H9 (cell line): Measurements from ENCODE around the gene PTPA. TPM values are rescaled to one million over a fixed set of nuclear protein-coding genes. Genes with fewer than 3 reads are reported as not detected.

Experiments used
- DNase-seq: peaks from one replicate; pipeline ENCODE4 v3.0.0-alpha.2; 2017
- H2AFZ ChIP-seq: one replicate; pipeline ENCODE4 v1.6.1; 2013; ENCODE audit warnings: mild to moderate bottlenecking, low read length, control low read depth, moderate library complexity
- H2AK5ac ChIP-seq: 2 replicates; pipeline ENCODE4 v1.6.1; 2013; ENCODE audit warnings: low read length, control low read depth, mixed read lengths; ENCODE audit not compliant: insufficient read length
- H2BK120ac ChIP-seq: one replicate; pipeline ENCODE4 v1.6.1; 2013; ENCODE audit warnings: low read depth, mild to moderate bottlenecking, low read length, control low read depth, inconsistent platforms; ENCODE audit not compliant: poor library complexity, severe bottlenecking
- H2BK12ac ChIP-seq: 2 replicates; pipeline ENCODE4 v1.6.1; 2013; ENCODE audit warnings: low read length, control low read depth, mixed read lengths, low read depth; ENCODE audit not compliant: insufficient read length
- H2BK15ac ChIP-seq: 2 replicates; pipeline ENCODE4 v1.6.1; 2013; ENCODE audit warnings: low read depth, low read length, control low read depth
- H2BK20ac ChIP-seq: one replicate; pipeline ENCODE4 v1.6.1; 2013; ENCODE audit warnings: low read depth, mild to moderate bottlenecking, low read length, control low read depth, inconsistent platforms; ENCODE audit not compliant: poor library complexity, severe bottlenecking
- H2BK5ac ChIP-seq: 2 replicates; pipeline ENCODE4 v1.6.1; 2013; ENCODE audit warnings: low read length, control low read depth, mixed read lengths; ENCODE audit not compliant: insufficient read length
- H3K14ac ChIP-seq: 2 replicates; pipeline ENCODE4 v1.6.1; 2013; ENCODE audit warnings: low read length, control low read depth; ENCODE audit not compliant: insufficient read depth
- H3K18ac ChIP-seq: 2 replicates; pipeline ENCODE4 v1.6.1; 2013; ENCODE audit warnings: low read depth, mild to moderate bottlenecking, mixed read lengths, low read length, control low read depth; ENCODE audit not compliant: insufficient read length
- H3K23ac ChIP-seq: 2 replicates; pipeline ENCODE4 v1.6.1; 2013; ENCODE audit warnings: low read length, control low read depth, mixed read lengths, low read depth; ENCODE audit not compliant: insufficient read length
- H3K23me2 ChIP-seq: 2 replicates; pipeline ENCODE4 v1.6.1; 2013; ENCODE audit warnings: low read depth, mild to moderate bottlenecking, mixed read lengths, low read length, control low read depth; ENCODE audit not compliant: insufficient read length, poor library complexity, severe bottlenecking
- H3K27ac ChIP-seq: 2 replicates; pipeline ENCODE4 v1.5.1; 2013; ENCODE audit warnings: low read length, control low read depth, mixed read lengths, low read depth; ENCODE audit not compliant: insufficient read length
- H3K27me3 ChIP-seq: 2 replicates; pipeline ENCODE4 v1.6.1; 2013; ENCODE audit warnings: low read length, control low read depth, inconsistent platforms; ENCODE audit not compliant: insufficient read depth
- H3K4ac ChIP-seq: 2 replicates; pipeline ENCODE4 v1.6.1; 2013; ENCODE audit warnings: low read depth, mild to moderate bottlenecking, control low read depth, inconsistent platforms, low read length, moderate library complexity
- H3K4me1 ChIP-seq: 2 replicates; pipeline ENCODE4 v1.6.1; 2013; ENCODE audit warnings: low read length, control low read depth, inconsistent platforms; ENCODE audit not compliant: insufficient read depth
- H3K4me2 ChIP-seq: 2 replicates; pipeline ENCODE4 v1.6.1; 2013; ENCODE audit warnings: low read length, control low read depth, mixed read lengths; ENCODE audit not compliant: insufficient read length, insufficient read depth
- H3K56ac ChIP-seq: 2 replicates; pipeline ENCODE4 v1.6.1; 2013; ENCODE audit warnings: low read depth, mild to moderate bottlenecking, mixed read lengths, low read length, control low read depth; ENCODE audit not compliant: insufficient read length
- H3K79me1 ChIP-seq: 2 replicates; pipeline ENCODE4 v1.6.1; 2013; ENCODE audit warnings: low read depth, mild to moderate bottlenecking, moderate library complexity, low read length, control low read depth, inconsistent platforms; ENCODE audit not compliant: insufficient read depth, poor library complexity, severe bottlenecking
- H3K79me2 ChIP-seq: 2 replicates; pipeline ENCODE4 v1.6.1; 2013; ENCODE audit warnings: low read length, control low read depth, inconsistent platforms; ENCODE audit not compliant: insufficient read depth
- H3K9ac ChIP-seq: 2 replicates; pipeline ENCODE4 v1.6.1; 2013; ENCODE audit warnings: low read length, control low read depth, mixed read lengths; ENCODE audit not compliant: insufficient read length; ENCODE audit errors: extremely low read depth
- H3K9me3 ChIP-seq: one replicate; pipeline ENCODE4 v1.6.1; 2013; ENCODE audit warnings: low read depth, low read length, inconsistent platforms; ENCODE audit not compliant: control insufficient read depth
- H3T11ph ChIP-seq: one replicate; pipeline ENCODE4 v1.6.1; 2013; ENCODE audit warnings: mild to moderate bottlenecking, low read length, control low read depth, inconsistent platforms
- H4K20me1 ChIP-seq: one replicate; pipeline ENCODE4 v1.6.1; 2013; ENCODE audit not compliant: control insufficient read depth, insufficient read length, insufficient read depth
- H4K5ac ChIP-seq: 2 replicates; pipeline ENCODE4 v1.6.1; 2013; ENCODE audit warnings: low read depth, mild to moderate bottlenecking, mixed read lengths, low read length, control low read depth; ENCODE audit not compliant: insufficient read length
- H4K8ac ChIP-seq: replicated peaks from 2 replicates; pipeline ENCODE4 v1.6.1; 2013; ENCODE audit warnings: low read length, control low read depth, mixed read lengths, low read depth; ENCODE audit not compliant: insufficient read length
- H4K91ac ChIP-seq: 2 replicates; pipeline ENCODE4 v1.6.1; 2013; ENCODE audit warnings: low read depth, mild to moderate bottlenecking, moderate library complexity, mixed read lengths, low read length, control low read depth; ENCODE audit not compliant: insufficient read length
- H3K27ac Mint-ChIP-seq, 3 experiments: 2 replicates in 2 of 3; 3 replicates in 1 of 3; pipeline ENCODE4 v1.8.0; 2020 to 2021; ENCODE audit warnings: mixed read lengths in 3 of 3, mild to moderate bottlenecking in 1 of 3, moderate library complexity in 1 of 3
- H3K27me3 Mint-ChIP-seq: 2 replicates; pipeline ENCODE4 v1.8.0; 2021; ENCODE audit warnings: low read depth, mild to moderate bottlenecking, moderate library complexity, mixed read lengths
- H3K36me3 Mint-ChIP-seq, 3 experiments: 2 replicates in 2 of 3; 3 replicates in 1 of 3; pipeline ENCODE4 v1.8.0; 2020 to 2021; ENCODE audit warnings: low read depth in 3 of 3, mixed read lengths in 3 of 3; ENCODE audit not compliant: insufficient read depth in 1 of 3
- H3K4me1 Mint-ChIP-seq, 2 experiments: 2 replicates each; pipeline ENCODE4 v1.8.0; 2020; ENCODE audit warnings: mixed read lengths in 2 of 2
- H3K4me3 Mint-ChIP-seq, 2 experiments: 2 replicates in 1 of 2; 3 replicates in 1 of 2; pipeline ENCODE4 v1.8.0; 2020 to 2021; ENCODE audit warnings: mild to moderate bottlenecking in 2 of 2, mixed read lengths in 2 of 2, moderate library complexity in 1 of 2
- H3K9me3 Mint-ChIP-seq, 2 experiments: 2 replicates in 1 of 2; 3 replicates in 1 of 2; pipeline ENCODE4 v1.8.0; 2020; ENCODE audit warnings: mild to moderate bottlenecking in 2 of 2, mixed read lengths in 2 of 2, moderate library complexity in 1 of 2
- WGBS: extraction: QIAGEN DNeasy Blood & Tissue Kit; methylation state at CpG from one replicate; pipeline ENCODE4 v1.1.7; 2013; ENCODE audit warnings: missing lambda C conversion rate, low lambda C conversion rate, mixed read lengths; ENCODE audit not compliant: insufficient read length; ENCODE audit errors: extremely low coverage; 5-methylcytosine and 5-hydroxymethylcytosine counted together
- total RNA-seq: library from RNA; stranded (reverse); gene quantifications from 2 replicates; pipeline ENCODE4 v1.2.1, GENCODE V29; 2021
- TF ChIP-seq, protein P1 (sequence below): fragments of 200-600 bp; sonication (generic); conservative IDR thresholded peaks from 3 replicates; pipeline ENCODE4 v1.8.0; 2021; ENCODE audit warnings: antibody characterized with exemption, mild to moderate bottlenecking

PTPA gene
- total RNA-seq, 1 experiment from 2014 or later, result 145 TPM

DNA sequence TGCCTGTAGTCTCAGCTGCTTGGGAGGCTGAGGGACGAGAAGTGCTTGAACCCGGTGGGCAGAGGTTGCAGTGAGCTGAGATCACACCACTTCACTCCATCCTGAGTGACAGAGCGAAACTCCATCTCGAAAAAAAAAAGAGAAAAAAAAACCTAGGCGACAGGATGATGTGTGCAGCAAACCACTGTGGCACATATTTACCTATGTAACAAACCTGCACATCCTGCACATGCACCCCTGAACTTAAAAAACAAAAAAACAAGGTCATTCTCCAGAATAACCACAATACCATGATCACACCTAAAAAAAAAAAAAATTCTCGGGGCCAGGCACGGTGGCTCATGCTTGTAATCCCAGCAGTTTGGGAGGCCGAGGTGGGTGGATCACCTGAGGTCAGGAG is 37.8 kb upstream of the PTPA start:
- Histone ChIP-seq H3K14ac (no peak overlapping the region), H4K5ac (no peak overlapping the region), H4K20me1 (no peaks in the 10 kb centered on the region), H3K23me2 (no peaks in the 10 kb centered on the region), H3K56ac (no peak overlapping the region), H3K18ac (no peak overlapping the region), H3K23ac (no peak overlapping the region), H3K4me2 (no peak overlapping the region), H3T11ph (no peak overlapping the region), H3K4ac (no peak overlapping the region), H2BK5ac (no peak overlapping the region), H2BK120ac (no peak overlapping the region), H2BK20ac (no peak overlapping the region), H3K79me1 (no peaks in the 10 kb centered on the region), H3K9ac (no peak overlapping the region), H3K27me3 (no peaks in the 10 kb centered on the region), H2AFZ (no peak overlapping the region), H3K27ac (no peak overlapping the region), H3K4me1 (peaks cover 5% of the 10 kb centered on the region; the same call in 1 of the 2 replicates), H4K8ac (no peak overlapping the region), H2BK12ac (no peak overlapping the region), H2AK5ac (no peak overlapping the region), H3K79me2 (no peaks in the 10 kb centered on the region), H4K91ac (no peak overlapping the region), H2BK15ac (no peak overlapping the region), H3K9me3 (no peaks in the 10 kb centered on the region)
- H3K27me3 Mint-ChIP-seq, result no peaks in the 10 kb centered on the region
- no peak overlapping the region for H3K4me3 Mint-ChIP-seq
- DNase-seq, result no peak
- H3K36me3 Mint-ChIP-seq, result peaks cover 5 to 8% (median 5%) of the 10 kb centered on the region in 3 experiments; a peak in 4 of 7 replicates
- no peaks in the 10 kb centered on the region for H3K9me3 Mint-ChIP-seq
- H3K27ac Mint-ChIP-seq, result peak overlapping the region in 1 of 3 experiments; percentile 44; a peak in 2 of 7 replicates
- TF ChIP-seq, protein P1, sequence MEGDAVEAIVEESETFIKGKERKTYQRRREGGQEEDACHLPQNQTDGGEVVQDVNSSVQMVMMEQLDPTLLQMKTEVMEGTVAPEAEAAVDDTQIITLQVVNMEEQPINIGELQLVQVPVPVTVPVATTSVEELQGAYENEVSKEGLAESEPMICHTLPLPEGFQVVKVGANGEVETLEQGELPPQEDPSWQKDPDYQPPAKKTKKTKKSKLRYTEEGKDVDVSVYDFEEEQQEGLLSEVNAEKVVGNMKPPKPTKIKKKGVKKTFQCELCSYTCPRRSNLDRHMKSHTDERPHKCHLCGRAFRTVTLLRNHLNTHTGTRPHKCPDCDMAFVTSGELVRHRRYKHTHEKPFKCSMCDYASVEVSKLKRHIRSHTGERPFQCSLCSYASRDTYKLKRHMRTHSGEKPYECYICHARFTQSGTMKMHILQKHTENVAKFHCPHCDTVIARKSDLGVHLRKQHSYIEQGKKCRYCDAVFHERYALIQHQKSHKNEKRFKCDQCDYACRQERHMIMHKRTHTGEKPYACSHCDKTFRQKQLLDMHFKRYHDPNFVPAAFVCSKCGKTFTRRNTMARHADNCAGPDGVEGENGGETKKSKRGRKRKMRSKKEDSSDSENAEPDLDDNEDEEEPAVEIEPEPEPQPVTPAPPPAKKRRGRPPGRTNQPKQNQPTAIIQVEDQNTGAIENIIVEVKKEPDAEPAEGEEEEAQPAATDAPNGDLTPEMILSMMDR, result no peak
- WGBS, result no CpG with 5 or more reads among the region's 8 CpGs
- peaks cover 14 to 23% of the 10 kb centered on the region in 2 experiments for H3K4me1 Mint-ChIP-seq
